NCI-H1436 treated with DMSO at 0.1 percent for 48 hours (cell line): ENCODE measurements around the gene DSCAML1.
"Not testable (repeated sequence)": the region's sequence is repeated elsewhere in the genome, so short reads cannot be mapped to it uniquely, and the experiment has no call there.

ENCODE experiments used
- DNase-seq: peaks from one replicate; lab custom pipeline; 2025; lab: John Stamatoyannopoulos, UW

The DSCAML1 gene

DNA sequence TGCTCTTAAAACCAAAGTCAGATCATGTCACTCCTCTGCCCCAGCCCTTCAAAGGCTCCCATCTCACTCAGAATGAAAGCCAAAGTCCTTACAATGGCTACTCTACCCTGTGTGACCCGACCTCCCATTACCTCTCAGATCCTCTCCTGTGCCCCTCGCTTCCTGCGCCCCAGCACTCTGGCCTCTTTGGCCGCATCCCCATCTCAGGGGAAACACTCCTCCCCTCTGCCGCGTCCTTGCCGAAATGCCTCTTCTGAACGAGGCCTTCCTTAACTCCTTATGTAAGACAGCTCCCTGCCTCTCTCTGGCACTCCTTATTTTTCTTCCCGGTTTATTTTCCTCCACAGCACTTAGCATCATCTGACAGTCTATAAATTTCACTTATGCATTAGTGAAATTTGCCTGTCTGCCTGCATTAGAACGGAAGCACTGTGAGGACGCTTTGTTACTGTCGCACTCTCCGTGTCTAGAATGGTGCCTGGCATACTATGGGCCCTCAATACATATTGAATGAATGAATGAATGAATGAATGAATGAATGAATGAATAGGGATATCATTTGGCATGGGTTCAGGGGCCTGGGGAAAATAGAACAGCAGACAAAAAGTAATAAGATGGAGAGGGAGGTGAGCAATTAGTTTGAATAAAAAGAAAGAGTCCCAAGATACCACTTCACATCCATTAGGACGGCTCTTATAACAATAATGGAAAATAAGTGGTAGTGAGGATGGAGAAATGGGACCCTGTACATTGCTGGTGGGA is 331.6 kb downstream of the DSCAML1 start:
- peak; percentile 93 for DNase-seq

DNA sequence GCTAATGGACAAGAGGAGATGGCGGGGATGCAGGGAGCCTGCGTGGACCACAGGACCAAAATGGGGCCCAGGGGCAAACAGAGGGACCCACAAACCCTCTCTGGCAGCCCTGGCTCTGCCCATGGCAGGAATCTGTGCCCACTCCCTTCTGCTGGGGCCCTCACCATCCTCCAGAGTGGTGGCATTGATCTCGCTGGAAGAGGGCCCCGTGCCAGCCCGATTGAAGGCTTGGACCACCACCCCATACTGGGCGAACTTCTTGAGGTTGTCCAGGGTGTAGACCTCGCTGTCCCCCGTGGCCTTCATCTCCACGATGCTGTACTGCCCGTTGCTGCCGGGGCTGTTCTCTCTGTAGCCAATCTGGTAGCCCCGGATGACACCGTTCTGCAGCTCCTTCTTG is 332.2 kb downstream of the DSCAML1 start:
- DNase-seq = no peak

- DNase-seq = no peak
These were observed 334.2 kb downstream of the DSCAML1 start for GRCh38 chr11:117462864-117463247.

- no peak for DNase-seq
These were observed 334.7 kb downstream of the DSCAML1 start for GRCh38 chr11:117462183-117462863.

- no peak for DNase-seq
These were observed 335.4 kb downstream of the DSCAML1 start for GRCh38 chr11:117461396-117462182.

- DNase-seq = no peak
These were observed 337.1 kb downstream of the DSCAML1 start for GRCh38 chr11:117459979-117460300.

DNA sequence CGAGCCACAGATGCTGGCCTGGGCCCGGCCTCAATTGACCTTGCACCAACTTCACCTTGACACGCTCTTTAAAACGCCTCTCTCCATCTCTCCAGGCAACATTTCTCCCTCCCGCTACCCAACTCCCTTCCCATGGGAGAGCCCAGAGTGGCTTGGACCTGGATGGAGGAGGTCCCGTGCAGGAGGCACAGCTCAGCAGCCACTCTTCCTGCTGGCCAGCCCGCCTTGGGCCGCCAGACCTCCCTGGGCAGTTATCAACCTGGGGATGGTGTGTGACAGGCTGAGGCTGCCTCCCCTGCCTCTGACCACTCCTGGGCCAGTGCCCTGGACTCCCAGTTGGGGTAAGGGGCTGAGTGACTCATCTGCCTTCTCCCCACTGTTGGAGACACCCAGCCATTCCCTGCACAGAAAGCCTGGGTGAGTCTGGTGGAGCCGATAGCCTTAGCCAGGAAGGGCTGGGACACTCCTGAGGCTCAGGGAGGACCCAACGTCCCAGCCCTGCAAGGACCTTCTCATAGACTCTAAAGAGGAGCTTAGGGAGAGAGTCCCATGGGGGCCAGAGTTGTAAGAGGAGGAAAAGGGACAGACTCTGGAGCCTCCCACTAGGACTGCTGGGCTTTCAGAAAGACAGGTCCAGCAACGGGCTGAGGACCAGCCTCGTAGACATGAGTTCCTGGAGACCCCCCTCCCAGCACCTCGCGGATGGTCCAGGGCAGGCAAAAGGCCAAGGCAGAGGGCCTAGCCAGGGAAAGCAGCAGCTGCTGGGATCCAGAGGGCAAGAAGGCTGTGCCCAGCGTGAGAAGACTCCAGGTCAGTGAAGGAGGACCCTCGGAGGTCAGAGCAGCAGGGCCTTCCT is 337.7 kb downstream of the DSCAML1 start:
- no peak for DNase-seq

DNA sequence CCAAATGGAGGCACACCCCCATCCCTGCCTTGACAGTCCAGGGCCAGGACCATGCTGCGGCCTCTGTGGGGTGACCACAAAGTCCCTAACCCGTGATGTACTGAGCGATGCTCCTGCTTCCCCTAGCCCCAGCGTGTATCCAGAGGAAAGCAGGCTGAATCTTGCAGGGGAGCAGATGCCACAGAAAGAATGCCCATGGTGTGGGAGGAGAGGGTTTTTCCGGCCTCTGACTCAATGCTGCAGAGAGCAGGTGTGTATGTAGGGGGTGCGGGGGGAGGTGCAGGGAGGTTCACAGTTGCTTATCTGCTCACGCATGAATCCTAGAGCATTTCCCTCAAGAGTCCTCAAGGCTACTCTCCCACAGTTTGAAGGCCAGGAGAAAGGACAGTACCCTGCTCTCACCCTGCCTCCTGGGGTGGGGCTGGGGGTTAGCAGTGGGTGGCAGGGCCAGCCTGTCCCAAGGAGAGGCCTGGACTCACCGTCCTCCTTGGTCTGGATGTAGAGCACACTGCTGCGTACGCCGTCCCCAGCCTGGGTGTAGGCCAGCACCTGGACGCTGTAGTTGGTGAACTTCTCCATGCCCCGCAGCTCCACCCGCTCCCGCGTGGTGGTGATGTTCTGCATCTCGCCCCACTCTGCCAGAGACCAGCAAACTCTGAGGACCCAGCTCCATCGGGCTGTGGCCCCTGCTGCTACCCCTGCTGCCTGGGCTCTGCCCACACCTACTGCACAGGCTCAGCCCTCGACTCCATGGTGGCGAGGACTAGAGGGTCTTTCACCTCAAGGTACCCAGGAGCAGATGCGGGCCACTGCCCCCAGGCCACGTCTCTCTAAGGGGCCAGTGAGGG is 338.5 kb downstream of the DSCAML1 start:
- no peak for DNase-seq

GRCh38 chr11:117457835-117458234 is 339.2 kb downstream of the DSCAML1 start:
- no peak for DNase-seq

GRCh38 chr11:117457031-117457785 is 339.8 kb downstream of the DSCAML1 start:
- peak; percentile 90 for DNase-seq

DNA sequence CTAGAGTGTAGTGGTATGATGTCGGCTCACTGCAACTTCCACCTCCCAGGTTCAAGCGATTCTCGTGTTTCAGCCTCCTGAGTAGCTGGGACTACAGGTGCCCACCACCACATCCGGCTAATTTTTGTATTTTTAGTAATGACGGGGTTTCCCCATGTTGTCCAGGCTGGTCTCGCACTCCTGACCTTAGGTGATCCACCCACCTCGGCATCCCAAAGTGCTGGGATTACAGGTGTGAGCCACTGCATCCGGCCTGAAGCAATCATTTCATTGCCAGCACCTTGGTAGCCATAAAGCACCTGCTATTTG is 340.3 kb downstream of the DSCAML1 start:
- DNase-seq = not testable (repeated sequence)

DNA sequence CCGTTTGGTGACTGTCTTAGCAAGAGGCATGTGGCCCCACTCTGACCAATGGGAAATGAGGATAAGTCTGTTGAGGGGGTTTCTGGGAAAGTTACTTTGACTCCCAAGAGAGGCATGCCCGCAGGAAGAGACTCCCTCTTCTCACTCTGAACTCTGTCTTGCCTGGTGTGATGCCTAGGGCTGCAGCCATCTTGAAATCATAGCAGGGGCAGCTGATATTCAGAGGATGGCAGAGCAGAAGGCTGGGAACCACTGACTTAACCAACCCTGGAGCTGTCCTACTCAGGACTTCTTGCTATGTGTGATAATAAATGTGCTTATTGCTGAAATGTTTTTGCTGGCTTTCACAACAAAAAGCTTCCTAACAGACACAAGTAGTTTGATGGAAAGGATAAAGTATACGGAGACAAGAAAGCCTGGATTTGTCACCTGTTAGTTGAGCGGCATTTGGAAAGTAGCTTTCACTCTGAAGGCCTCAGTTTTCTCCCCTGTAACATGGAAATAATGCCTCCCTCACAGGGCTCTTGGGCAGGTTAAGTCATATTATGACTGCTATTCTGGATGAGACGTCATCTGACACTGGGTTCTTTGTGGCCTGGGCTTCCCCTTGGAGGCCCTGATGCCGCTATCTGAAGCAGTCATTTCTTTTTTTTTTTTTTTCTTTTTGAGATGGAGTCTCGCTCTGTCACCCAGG is 340.8 kb downstream of the DSCAML1 start:
- DNase-seq = no peak

DNA sequence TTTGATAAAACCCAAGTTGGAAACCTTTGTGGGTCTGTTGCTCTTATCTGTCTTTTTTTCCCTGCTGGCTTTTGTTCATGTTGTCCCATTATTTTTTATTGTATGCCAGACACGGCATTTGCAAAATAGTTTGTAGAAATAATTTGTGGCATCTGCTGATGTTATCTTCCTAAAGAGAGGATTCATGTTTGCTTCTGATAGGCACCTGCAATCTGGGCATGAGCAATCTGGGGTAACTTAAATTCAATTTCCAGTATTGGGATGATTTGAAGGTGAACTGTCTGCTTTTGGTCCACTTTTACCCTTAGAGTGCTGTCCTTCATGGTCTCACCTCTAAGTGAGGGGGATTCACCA is 342.5 kb downstream of the DSCAML1 start:
- DNase-seq = no peak

- DNase-seq = no peak
These were observed 343.0 kb downstream of the DSCAML1 start for GRCh38 chr11:117453886-117454563.

GRCh38 chr11:117449111-117449693 is 347.8 kb downstream of the DSCAML1 start:
- no peak for DNase-seq

DNA sequence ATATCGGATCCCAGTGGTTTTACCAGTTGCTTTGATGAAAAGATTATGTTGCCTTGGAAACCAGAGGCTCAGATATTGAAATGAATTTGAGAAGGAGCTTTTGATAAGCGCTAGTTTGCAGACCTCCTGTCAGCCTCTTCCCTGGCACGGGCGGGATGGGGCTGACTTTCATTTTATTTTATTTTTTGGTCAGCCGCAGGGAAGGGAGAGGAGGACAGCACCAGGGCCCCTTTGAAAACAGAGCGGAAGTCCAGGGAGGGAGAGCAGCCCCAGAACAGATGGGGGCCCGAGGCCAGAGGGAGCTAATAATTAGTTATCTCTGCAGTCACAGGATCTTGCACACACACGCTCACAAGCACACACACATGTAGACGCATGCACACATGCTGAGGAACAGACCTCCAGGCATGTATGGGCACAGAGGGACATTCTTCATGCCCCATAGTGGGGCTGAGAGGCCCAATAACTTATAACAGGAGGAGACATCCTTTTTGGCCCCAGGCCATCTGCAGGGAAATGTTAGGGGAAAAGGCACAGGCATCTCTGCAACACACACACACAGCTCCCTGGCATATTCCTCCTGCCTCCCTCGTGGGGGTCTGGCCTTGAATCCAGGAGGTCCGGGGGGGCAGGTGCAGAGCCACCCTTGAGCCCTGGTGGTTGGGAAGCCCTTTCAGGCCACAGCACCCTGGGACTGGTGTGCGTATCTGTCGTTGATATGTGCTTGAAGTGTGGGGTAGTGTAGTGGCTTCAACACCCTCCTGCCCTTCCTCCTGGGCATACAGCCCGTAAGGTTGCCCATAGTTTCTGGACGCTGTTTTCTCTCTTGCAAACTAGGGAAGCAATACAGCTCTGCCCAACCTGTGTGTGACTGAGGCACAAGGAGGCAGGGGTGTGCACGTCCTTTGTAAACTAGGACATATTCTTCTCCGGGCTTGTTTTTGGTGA is 352.0 kb downstream of the DSCAML1 start:
- no peak for DNase-seq

- DNase-seq = no peak
These were observed 352.8 kb downstream of the DSCAML1 start for GRCh38 chr11:117444256-117444655.
